KMS-11 (cell line): ENCODE results near the gene A1BG.

ENCODE experiments used
- H2AFZ ChIP-seq: fragments of 200-600 bp; sonication (generic); 2 replicates; pipeline ENCODE4 v1.6.1; 2016; ENCODE audit warnings: antibody characterized with exemption, mixed run types, low read depth
- H3K27ac ChIP-seq: fragments of 200-600 bp; sonication (generic); 2 replicates; pipeline ENCODE4 v1.6.1; 2016; ENCODE audit warnings: mild to moderate bottlenecking, mixed run types
- H3K27me3 ChIP-seq: fragments of 200-600 bp; sonication (generic); 2 replicates; pipeline ENCODE4 v1.6.1; 2017; ENCODE audit warnings: mild to moderate bottlenecking, low read depth, mixed run types, moderate library complexity; ENCODE audit not compliant: insufficient read depth
- H3K36me3 ChIP-seq: fragments of 200-600 bp; sonication (generic); 2 replicates; pipeline ENCODE4 v1.6.1; 2017; ENCODE audit warnings: mild to moderate bottlenecking, mixed run types; ENCODE audit not compliant: insufficient read depth
- H3K4me1 ChIP-seq: fragments of 200-600 bp; sonication (generic); 2 replicates; pipeline ENCODE4 v1.6.1; 2016; ENCODE audit warnings: mild to moderate bottlenecking, low read depth, mixed run types; ENCODE audit not compliant: poor library complexity, severe bottlenecking
- H3K4me2 ChIP-seq: fragments of 200-600 bp; sonication (generic); 2 replicates; pipeline ENCODE4 v1.7.0; 2016; ENCODE audit warnings: mild to moderate bottlenecking, mixed run types
- H3K4me3 ChIP-seq: fragments of 200-600 bp; sonication (generic); IDR thresholded peaks from 2 replicates; pipeline ENCODE4 v1.6.1; 2017; ENCODE audit warnings: low read depth, low read length, mixed read lengths; ENCODE audit not compliant: insufficient read depth
- H3K79me2 ChIP-seq: fragments of 200-600 bp; sonication (generic); 2 replicates; pipeline ENCODE4 v1.6.1; 2016; ENCODE audit warnings: low read depth, mixed run types; ENCODE audit not compliant: insufficient read depth
- H3K9ac ChIP-seq: fragments of 200-600 bp; sonication (generic); 2 replicates; pipeline ENCODE4 v1.6.1; 2016; ENCODE audit warnings: mild to moderate bottlenecking, mixed run types
- H4K20me1 ChIP-seq: fragments of 200-600 bp; sonication (generic); 2 replicates; pipeline ENCODE4 v1.6.1; 2016; ENCODE audit warnings: mild to moderate bottlenecking, mixed run types; ENCODE audit not compliant: insufficient read depth
- TF ChIP-seq, protein P1 (sequence below): fragments of 200-600 bp; sonication (generic); conservative IDR thresholded peaks from 2 replicates; pipeline ENCODE4 v1.6.1; 2017; ENCODE audit warnings: low read depth, mild to moderate bottlenecking, antibody characterized with exemption, low read length, moderate library complexity, mixed read lengths

The A1BG gene

DNA sequence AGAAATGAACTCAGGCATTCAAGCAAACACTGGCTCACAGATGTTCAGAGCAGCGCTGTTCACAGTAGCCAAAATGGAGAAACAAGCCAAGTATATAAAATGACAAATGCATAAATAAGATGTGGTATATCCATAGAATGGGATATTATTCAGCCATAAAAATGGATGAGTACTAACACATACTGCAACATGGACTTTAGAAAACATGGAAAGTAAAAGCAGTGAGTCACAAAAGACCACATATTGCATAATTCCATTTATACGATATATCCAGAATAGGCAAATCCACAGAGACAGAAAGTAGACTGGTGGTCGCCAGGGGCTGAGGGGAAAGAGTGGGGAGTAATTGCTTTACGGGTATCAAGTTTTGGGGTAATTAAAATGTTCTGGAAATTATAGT lies 20.9 kb upstream of the A1BG start:
- Histone ChIP-seq H3K27me3 (no peaks in the 10 kb centered on the region; the same call in 1 of the 2 replicates), H2AFZ (no peak overlapping the region), H3K79me2 (no peaks in the 10 kb centered on the region), H4K20me1 (no peaks in the 10 kb centered on the region), H3K4me1 (no peaks in the 10 kb centered on the region), H3K4me3 (no peak overlapping the region), H3K36me3 (no peaks in the 10 kb centered on the region), H3K9ac (no peak overlapping the region), H3K27ac (no peak overlapping the region), H3K4me2 (no peak overlapping the region)
- TF ChIP-seq, protein P1, sequence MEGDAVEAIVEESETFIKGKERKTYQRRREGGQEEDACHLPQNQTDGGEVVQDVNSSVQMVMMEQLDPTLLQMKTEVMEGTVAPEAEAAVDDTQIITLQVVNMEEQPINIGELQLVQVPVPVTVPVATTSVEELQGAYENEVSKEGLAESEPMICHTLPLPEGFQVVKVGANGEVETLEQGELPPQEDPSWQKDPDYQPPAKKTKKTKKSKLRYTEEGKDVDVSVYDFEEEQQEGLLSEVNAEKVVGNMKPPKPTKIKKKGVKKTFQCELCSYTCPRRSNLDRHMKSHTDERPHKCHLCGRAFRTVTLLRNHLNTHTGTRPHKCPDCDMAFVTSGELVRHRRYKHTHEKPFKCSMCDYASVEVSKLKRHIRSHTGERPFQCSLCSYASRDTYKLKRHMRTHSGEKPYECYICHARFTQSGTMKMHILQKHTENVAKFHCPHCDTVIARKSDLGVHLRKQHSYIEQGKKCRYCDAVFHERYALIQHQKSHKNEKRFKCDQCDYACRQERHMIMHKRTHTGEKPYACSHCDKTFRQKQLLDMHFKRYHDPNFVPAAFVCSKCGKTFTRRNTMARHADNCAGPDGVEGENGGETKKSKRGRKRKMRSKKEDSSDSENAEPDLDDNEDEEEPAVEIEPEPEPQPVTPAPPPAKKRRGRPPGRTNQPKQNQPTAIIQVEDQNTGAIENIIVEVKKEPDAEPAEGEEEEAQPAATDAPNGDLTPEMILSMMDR: no peak

DNA sequence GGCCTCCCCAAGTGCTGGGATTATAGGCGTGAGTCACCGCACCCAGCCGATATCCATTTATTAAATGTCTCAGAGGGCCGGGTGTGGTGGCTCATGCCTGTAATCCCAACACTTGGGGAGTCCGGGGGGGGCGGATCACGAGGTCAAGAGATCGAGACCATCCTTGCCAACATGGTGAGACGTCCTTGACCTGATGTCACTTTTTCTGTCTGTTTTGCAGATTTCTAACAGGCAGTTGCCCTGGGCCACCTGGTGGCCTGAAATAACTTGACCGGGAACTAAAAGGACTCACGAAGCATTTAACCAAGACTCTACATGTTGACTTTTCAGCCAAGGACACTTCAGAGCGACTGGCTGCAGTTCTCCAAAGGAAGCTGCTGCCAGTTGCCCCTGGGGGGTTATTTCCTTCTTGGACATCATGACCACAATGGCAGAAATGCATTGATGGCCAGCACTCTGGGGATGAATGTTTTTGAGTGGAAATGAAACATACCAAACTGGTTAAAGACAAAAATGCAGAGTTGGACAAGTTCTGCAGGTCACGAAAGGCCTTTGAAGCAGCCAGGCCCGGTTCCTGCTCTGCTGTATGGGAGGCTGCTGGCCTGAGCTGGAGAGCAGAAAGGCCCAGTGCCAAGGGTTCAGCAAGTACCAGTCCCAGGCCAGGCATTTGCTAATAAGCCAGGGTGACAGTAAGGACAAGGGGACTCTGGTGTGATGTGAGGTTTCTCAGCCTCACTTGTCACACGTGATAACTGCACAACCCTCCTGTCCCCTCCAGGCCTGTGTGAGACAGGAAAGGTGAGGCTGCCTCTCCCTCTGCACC lies 19.2 kb upstream of the A1BG start:
- Histone ChIP-seq H3K36me3 (no peaks in the 10 kb centered on the region), H3K4me1 (no peaks in the 10 kb centered on the region), H3K4me3 (no peak overlapping the region), H2AFZ (no peak overlapping the region), H3K79me2 (no peaks in the 10 kb centered on the region), H3K4me2 (no peak overlapping the region), H3K9ac (no peak overlapping the region), H3K27ac (no peak overlapping the region), H4K20me1 (no peaks in the 10 kb centered on the region), H3K27me3 (no peaks in the 10 kb centered on the region; the same call in 1 of the 2 replicates)
- TF ChIP-seq, protein P1: no peak

DNA sequence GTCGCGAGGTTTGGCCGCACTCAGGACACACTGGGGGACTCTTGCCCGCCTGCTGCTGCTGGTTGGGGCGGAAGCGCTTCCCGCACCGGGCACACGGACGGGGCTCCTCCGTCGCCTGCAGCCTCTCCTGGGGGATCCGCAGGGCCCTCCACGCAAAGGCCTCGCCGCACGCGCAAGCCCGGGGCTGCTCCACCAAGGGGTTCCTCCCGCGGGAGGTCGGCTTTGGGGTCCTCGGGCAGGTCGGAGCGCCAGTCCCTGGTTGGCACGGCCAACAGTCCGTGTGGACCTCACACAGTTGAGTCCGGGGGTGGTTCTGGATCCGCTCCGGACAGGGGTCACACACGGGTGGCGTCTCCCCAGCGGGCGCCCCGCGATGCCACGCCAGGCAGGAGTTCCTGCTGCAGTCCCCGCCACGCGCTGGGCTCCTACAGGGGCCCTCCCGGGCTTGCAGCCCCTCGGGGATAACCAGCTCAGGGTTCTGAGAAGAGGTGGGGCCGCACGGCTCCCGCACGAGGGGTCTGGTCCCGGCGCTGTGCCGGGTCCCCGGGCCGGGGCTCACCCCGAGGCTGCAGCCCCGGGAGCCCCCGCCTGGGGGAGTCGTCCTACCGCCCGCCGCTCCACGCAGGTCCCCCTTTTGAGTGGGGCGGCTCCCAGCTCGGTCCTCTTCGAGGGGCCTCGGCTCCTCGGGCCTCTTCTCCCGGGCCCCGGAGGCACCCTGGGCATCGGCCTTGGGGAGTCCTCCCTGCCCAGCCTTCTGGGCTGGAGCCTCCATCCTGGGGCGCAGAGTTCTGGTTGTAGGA lies 15.5 kb upstream of the A1BG start:
- Histone ChIP-seq H2AFZ (no peak overlapping the region), H3K4me1 (no peaks in the 10 kb centered on the region), H3K27ac (no peak overlapping the region), H4K20me1 (no peaks in the 10 kb centered on the region), H3K9ac (no peak overlapping the region), H3K79me2 (no peaks in the 10 kb centered on the region), H3K36me3 (no peaks in the 10 kb centered on the region), H3K4me3 (no peak overlapping the region), H3K27me3 (no peaks in the 10 kb centered on the region; the same call in 1 of the 2 replicates), H3K4me2 (no peak overlapping the region)
- TF ChIP-seq, protein P1: no peak

DNA sequence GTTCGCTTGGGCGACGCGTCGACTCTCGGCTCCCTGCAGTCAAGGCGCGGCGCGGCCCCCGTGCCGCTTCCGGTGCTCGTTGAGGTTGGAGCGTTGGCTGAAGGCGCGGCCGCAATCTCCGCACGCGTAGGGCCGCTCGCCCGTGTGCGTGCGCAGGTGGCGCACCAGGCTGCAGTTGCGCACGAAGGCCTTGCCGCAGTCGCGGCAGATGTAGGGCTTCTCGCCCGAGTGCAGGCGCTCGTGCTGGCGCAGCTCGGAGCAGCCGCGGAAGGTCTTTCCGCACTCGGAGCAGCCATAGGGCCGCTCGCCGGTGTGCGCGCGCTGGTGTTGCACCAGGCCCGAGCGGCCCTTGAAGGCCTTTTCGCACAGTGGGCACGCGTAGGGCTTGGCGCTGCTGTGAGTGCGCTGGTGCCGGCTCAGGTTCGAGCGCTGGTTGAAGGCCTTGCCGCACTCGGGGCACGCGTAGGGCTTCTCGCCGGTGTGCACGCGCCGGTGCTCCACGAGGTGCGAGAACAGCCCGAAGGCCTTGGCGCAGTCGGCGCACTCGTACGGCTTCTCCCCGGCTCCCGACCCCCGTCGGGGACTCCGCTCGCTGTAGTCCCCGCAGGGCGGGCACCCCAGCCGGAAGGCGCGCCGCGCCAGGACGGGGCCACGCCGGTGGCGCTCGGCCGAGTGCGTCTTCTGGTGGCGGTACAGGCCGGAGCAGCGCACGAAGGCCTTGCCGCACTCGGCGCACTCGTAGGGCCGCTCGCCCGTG lies 14.6 kb upstream of the A1BG start:
- no peaks in the 10 kb centered on the region for H3K36me3 ChIP-seq
- H3K4me3 ChIP-seq: no peak overlapping the region
- H2AFZ ChIP-seq: no peak overlapping the region
- H3K4me1 ChIP-seq: no peaks in the 10 kb centered on the region
- H3K27me3 ChIP-seq: no peaks in the 10 kb centered on the region; the same call in 1 of the 2 replicates
- H3K79me2 ChIP-seq: no peaks in the 10 kb centered on the region
- no peaks in the 10 kb centered on the region for H4K20me1 ChIP-seq
- no peak overlapping the region for H3K27ac ChIP-seq
- H3K9ac ChIP-seq: no peak overlapping the region
- no peak overlapping the region for H3K4me2 ChIP-seq
- TF ChIP-seq, protein P1: no peak
